CD4-positive, alpha-beta T cell (primary cell): Measurements from ENCODE around the gene SWAP70. TPM values are rescaled to one million over a fixed set of nuclear protein-coding genes. Genes with fewer than 3 reads are reported as not detected.

ENCODE experiments used
- ATAC-seq: fragments of 200-7000 bp; cut with Tn5 transposase; one replicate; pipeline ENCODE4 v1.10.0; 2022; ENCODE audit warnings: mild to moderate bottlenecking; ENCODE audit not compliant: poor library complexity
- CTCF ChIA-PET: fragments of 350-600 bp; sonication (Branson Sonifier 250); formaldehyde crosslinking; loops from one replicate; lab custom pipeline; 2021; ENCODE audit warnings: antibody characterized with exemption, inconsistent platforms; lab: Charles Lee
- POLR2A ChIA-PET: fragments of 350-600 bp; sonication (Branson Sonifier 250); formaldehyde crosslinking; loops from one replicate; lab custom pipeline; 2021; ENCODE audit warnings: antibody characterized with exemption, inconsistent platforms; lab: Charles Lee
- DNase-seq, 14 experiments: peaks; one replicate each; pipeline ENCODE4 v3.0.0-alpha.2; 2013 to 2020; ENCODE audit warnings: mixed read lengths in 2 of 14
- H3K27ac ChIP-seq, 2 donors: one replicate each; pipeline versions ENCODE4 v1.5.1 to v1.7.0; 2013; ENCODE audit warnings: low read length in 2 of 2, low read depth in 1 of 2, mild to moderate bottlenecking in 1 of 2
- H3K27me3 ChIP-seq, 2 experiments: 1 replicate in 1 of 2; 2 replicates in 1 of 2; pipeline versions ENCODE4 v1.6.1 to v1.7.0; 2013; ENCODE audit warnings: low read length in 2 of 2, control low read depth in 1 of 2, mild to moderate bottlenecking in 1 of 2, moderate library complexity in 1 of 2; ENCODE audit not compliant: insufficient read depth in 2 of 2, control insufficient read depth in 1 of 2
- H3K36me3 ChIP-seq: one replicate; pipeline ENCODE4 v1.6.1; 2013; ENCODE audit warnings: low read length, control low read depth; ENCODE audit not compliant: insufficient read depth
- H3K4me1 ChIP-seq: one replicate; pipeline ENCODE4 v1.6.1; 2013; ENCODE audit warnings: low read length, control low read depth; ENCODE audit not compliant: insufficient read depth
- H3K4me3 ChIP-seq: one replicate; pipeline ENCODE4 v1.5.1; 2013; ENCODE audit warnings: mild to moderate bottlenecking, low read length, moderate library complexity
- H3K9me3 ChIP-seq, 2 experiments: 1 replicate in 1 of 2; 2 replicates in 1 of 2; pipeline versions ENCODE4 v1.6.1 to v1.7.0; 2013; ENCODE audit warnings: low read length in 2 of 2, mild to moderate bottlenecking in 2 of 2, control low read depth in 1 of 2, moderate library complexity in 1 of 2; ENCODE audit not compliant: control insufficient read depth in 1 of 2, insufficient read depth in 1 of 2
- H3K27ac Mint-ChIP-seq: one replicate; pipeline ENCODE4 v1.8.0; 2020; ENCODE audit warnings: mixed read lengths
- H3K27me3 Mint-ChIP-seq: one replicate; pipeline ENCODE4 v1.8.0; 2021; ENCODE audit warnings: mixed read lengths
- H3K36me3 Mint-ChIP-seq: one replicate; pipeline ENCODE4 v1.8.0; 2021; ENCODE audit warnings: low read depth, mixed read lengths
- H3K4me1 Mint-ChIP-seq: one replicate; pipeline ENCODE4 v1.8.0; 2021; ENCODE audit warnings: low read depth, mixed read lengths
- H3K4me3 Mint-ChIP-seq: one replicate; pipeline ENCODE4 v1.8.0; 2020; ENCODE audit warnings: mild to moderate bottlenecking, mixed read lengths
- H3K9me3 Mint-ChIP-seq: one replicate; pipeline ENCODE4 v1.8.0; 2020; ENCODE audit warnings: mixed read lengths
- CTCF ChIP-seq: fragments of 200-600 bp; IDR thresholded peaks from one replicate; pipeline ENCODE4 v1.8.0; 2022; ENCODE audit warnings: antibody characterized with exemption, mild to moderate bottlenecking
- intact Hi-C, 2 experiments: fragments of 100-400 bp; cut with DNase I in 1 of 2; cut with micrococcal nuclease in 1 of 2; formaldehyde crosslinking; loops; one replicate each; pipeline versions ENCODE4 v1.15.1 to v1.9.0; 2023 to 2025; cut with DNase I, micrococcal nuclease
- total RNA-seq, 174 experiments: library from RNA in 2 of 174; stranded (reverse) in 2 of 174; gene quantifications; one replicate each; pipeline ENCODE4 v1.2.3 and lab custom pipeline; 2021 to 2026

Gene SWAP70
- total RNA-seq, 2 experiments from 2014 or later, result 4.0 to 4.1 TPM

GRCh38 chr11:9643751-9644150 lies 20.1 kb upstream of the SWAP70 start:
- ATAC-seq (no peak), DNase-seq (no peak)
- H3K36me3 ChIP-seq, result no peaks in the 10 kb centered on the region
- H3K4me1 ChIP-seq, result no peaks in the 10 kb centered on the region
- POLR2A ChIA-PET, result no interaction called here
- H3K27me3 ChIP-seq, result no peaks in the 10 kb centered on the region
- Mint-ChIP-seq H3K36me3 (no peaks in the 10 kb centered on the region), H3K27ac (no peak overlapping the region), H3K4me1 (no peaks in the 10 kb centered on the region), H3K27me3 (peaks cover 5% of the 10 kb centered on the region), H3K9me3 (peaks cover under 1% of the 10 kb centered on the region), H3K4me3 (no peak overlapping the region)
- no peak overlapping the region for H3K4me3 ChIP-seq
- intact Hi-C loops, result no loop called here
- H3K27ac ChIP-seq, result no peak overlapping the region
- TF ChIP-seq CTCF, result no peak
- CTCF ChIA-PET, result no interaction called here
- H3K9me3 ChIP-seq, result no peaks in the 10 kb centered on the region

DNA sequence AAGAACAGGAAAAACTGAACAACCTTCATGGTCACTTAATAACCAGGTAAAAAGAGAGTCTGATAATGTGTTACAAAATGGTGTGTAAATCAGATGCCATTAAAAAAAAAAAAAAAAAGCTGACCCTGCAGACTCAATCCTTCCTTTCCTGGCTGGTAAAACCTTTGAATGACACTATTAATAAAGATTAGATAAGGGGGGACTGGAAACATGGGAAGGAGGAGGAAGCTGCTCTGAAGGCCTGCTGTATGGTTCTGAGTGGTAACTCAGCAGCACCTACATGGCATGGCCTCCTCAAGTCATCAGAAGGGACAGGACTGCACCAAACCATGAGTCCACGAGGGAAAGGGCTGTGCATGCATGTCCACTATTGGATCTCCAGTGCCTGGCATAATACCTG lies 18.0 kb upstream of the SWAP70 start:
- Mint-ChIP-seq H3K4me3 (no peak overlapping the region), H3K4me1 (no peaks in the 10 kb centered on the region), H3K9me3 (peaks cover 2% of the 10 kb centered on the region), H3K27me3 (peaks cover 5% of the 10 kb centered on the region), H3K27ac (no peak overlapping the region), H3K36me3 (no peaks in the 10 kb centered on the region)
- intact Hi-C loops, result no loop called here
- no peaks in the 10 kb centered on the region for H3K4me1 ChIP-seq
- H3K27me3 ChIP-seq, result no peaks in the 10 kb centered on the region
- CTCF ChIA-PET, result interaction anchor here (0.8 kb wide), 1 partner anchor 39 kb away, joined by 3 read pairs; no protein-coding TSS in a partner anchor
- no peak for DNase-seq
- POLR2A ChIA-PET, result no interaction called here
- no peak overlapping the region for H3K27ac ChIP-seq
- no peak for ATAC-seq
- no peaks in the 10 kb centered on the region for H3K36me3 ChIP-seq
- no peak overlapping the region for H3K4me3 ChIP-seq
- H3K9me3 ChIP-seq, result no peaks in the 10 kb centered on the region
- no peak for TF ChIP-seq CTCF

GRCh38 chr11:9646324-9646723 lies 17.6 kb upstream of the SWAP70 start:
- POLR2A ChIA-PET, result no interaction called here
- no peak overlapping the region for H3K4me3 Mint-ChIP-seq

More at GRCh38 chr11:9646324-9646723, 17.6 kb upstream of the SWAP70 start:
- Histone ChIP-seq H3K27me3 (no peaks in the 10 kb centered on the region), H3K36me3 (no peaks in the 10 kb centered on the region), H3K9me3 (no peaks in the 10 kb centered on the region), H3K27ac (no peak overlapping the region), H3K4me3 (no peak overlapping the region), H3K4me1 (no peaks in the 10 kb centered on the region)
- TF ChIP-seq CTCF, result no peak
- Mint-ChIP-seq H3K4me1 (no peaks in the 10 kb centered on the region), H3K27me3 (peaks cover 4% of the 10 kb centered on the region), H3K9me3 (peaks cover 2% of the 10 kb centered on the region), H3K36me3 (no peaks in the 10 kb centered on the region), H3K27ac (no peak overlapping the region)
- ATAC-seq, result no peak
- intact Hi-C loops, result no loop called here
- CTCF ChIA-PET, result no interaction called here
- no peak for DNase-seq
